T-helper 2 cell treated with Interferon-gamma antibody and Interleukin-4, amounts not matched to agents 5 μg/mL and 100 μg/mL, for 36 hours (primary cell): Measurements from ENCODE around the gene SEMA6B.
"Not testable (repeated sequence)": the region's sequence is repeated elsewhere in the genome, so short reads cannot be mapped to it uniquely, and the experiment has no call there.

Experiments used
- DNase-seq: peaks from one replicate; pipeline ENCODE4 v3.0.0; 2021; ENCODE audit warnings: low spot score
- H3K27ac Mint-ChIP-seq: one replicate; pipeline ENCODE4 v1.8.0; 2021; ENCODE audit warnings: mild to moderate bottlenecking, mixed read lengths
- H3K27me3 Mint-ChIP-seq: one replicate; pipeline ENCODE4 v1.8.0; 2021; ENCODE audit warnings: low read depth, mixed read lengths
- H3K36me3 Mint-ChIP-seq: one replicate; pipeline ENCODE4 v1.8.0; 2021; ENCODE audit warnings: low read depth, mixed read lengths
- H3K4me1 Mint-ChIP-seq: one replicate; pipeline ENCODE4 v1.8.0; 2021; ENCODE audit warnings: low read depth, mixed read lengths
- H3K4me3 Mint-ChIP-seq: one replicate; pipeline ENCODE4 v1.8.0; 2022; ENCODE audit warnings: mild to moderate bottlenecking, moderate library complexity, mixed read lengths
- H3K9me3 Mint-ChIP-seq: one replicate; pipeline ENCODE4 v1.8.0; 2021; ENCODE audit warnings: mixed read lengths

The SEMA6B gene

DNA sequence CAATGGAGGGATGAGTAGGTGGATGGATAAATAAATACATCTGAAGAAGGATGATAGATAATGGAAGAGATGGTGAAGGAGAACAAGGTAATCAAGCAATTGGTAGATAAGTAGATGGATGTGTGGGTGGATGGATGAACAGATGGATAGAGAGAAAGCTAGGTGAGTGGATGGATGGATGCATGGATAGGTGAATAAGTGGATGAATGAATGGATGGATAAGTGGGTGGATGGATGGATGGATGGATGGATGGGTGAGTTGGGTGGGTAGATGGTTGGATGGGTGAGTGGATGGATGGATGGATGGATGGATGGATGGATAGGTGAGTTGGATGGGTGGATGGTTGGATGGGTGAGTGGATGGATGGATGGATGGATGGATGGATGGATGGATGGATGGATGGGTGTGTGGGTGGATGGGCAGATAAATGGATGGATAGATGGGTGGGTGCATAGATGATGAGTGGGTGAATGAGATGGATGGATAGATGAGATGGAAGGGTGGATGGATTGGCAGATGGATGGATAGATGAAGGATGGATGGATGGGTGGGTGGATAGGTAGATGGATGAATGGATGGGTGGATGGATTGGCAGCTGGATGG, 6.3 kb downstream of the SEMA6B start:
- H3K27ac Mint-ChIP-seq, result no peak overlapping the region
- no peak for DNase-seq
- no peaks in the 10 kb centered on the region for H3K9me3 Mint-ChIP-seq
- H3K27me3 Mint-ChIP-seq, result no peaks in the 10 kb centered on the region
- no peak overlapping the region for H3K4me3 Mint-ChIP-seq
- no peaks in the 10 kb centered on the region for H3K36me3 Mint-ChIP-seq
- H3K4me1 Mint-ChIP-seq, result no peaks in the 10 kb centered on the region

GRCh38 chr19:4552525-4552819, 7.0 kb downstream of the SEMA6B start:
- no peak overlapping the region for H3K27ac Mint-ChIP-seq
- H3K27me3 Mint-ChIP-seq, result no peaks in the 10 kb centered on the region
- DNase-seq, result no peak
- no peaks in the 10 kb centered on the region for H3K4me1 Mint-ChIP-seq
- H3K9me3 Mint-ChIP-seq, result no peaks in the 10 kb centered on the region
- no peak overlapping the region for H3K4me3 Mint-ChIP-seq
- no peaks in the 10 kb centered on the region for H3K36me3 Mint-ChIP-seq

GRCh38 chr19:4550479-4551050, 8.9 kb downstream of the SEMA6B start:
- Mint-ChIP-seq H3K4me1 (no peaks in the 10 kb centered on the region), H3K36me3 (no peaks in the 10 kb centered on the region), H3K27ac (no peak overlapping the region), H3K9me3 (no peaks in the 10 kb centered on the region), H3K4me3 (no peak overlapping the region), H3K27me3 (no peaks in the 10 kb centered on the region)
- no peak for DNase-seq

DNA sequence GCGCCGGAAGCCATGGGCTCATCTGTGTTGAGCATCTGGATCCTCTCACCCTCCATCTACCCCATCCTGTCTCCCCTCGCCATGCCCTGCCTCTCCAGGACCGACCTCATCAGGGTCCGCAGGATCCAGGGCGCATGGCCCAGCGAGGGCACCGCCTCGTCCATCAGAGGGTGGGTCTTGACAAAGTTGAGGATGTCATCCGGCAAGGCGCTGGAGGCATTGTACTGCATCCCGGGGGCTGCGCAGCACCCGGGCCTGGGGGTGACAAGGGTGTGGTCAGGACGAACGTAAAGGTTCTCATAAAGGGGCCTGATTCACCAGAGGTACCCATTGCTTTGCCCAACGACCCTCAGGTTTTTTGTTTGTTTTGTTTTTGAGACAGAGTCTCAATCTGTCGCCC, 9.5 kb downstream of the SEMA6B start:
- Mint-ChIP-seq H3K4me3 (no peak overlapping the region), H3K27me3 (no peaks in the 10 kb centered on the region), H3K36me3 (no peaks in the 10 kb centered on the region), H3K9me3 (no peaks in the 10 kb centered on the region), H3K27ac (no peak overlapping the region), H3K4me1 (no peaks in the 10 kb centered on the region)
- no peak for DNase-seq

- Mint-ChIP-seq H3K9me3 (no peaks in the 10 kb centered on the region), H3K4me3 (no peak overlapping the region)
Measured at GRCh38 chr19:4548238-4548584, 11.3 kb downstream of the SEMA6B start.

GRCh38 chr19:4547303-4548237, 11.9 kb downstream of the SEMA6B start:
- Mint-ChIP-seq H3K27me3 (no peaks in the 10 kb centered on the region), H3K4me3 (no peak overlapping the region)
- no peak for DNase-seq

More at GRCh38 chr19:4548238-4548584, 11.3 kb downstream of the SEMA6B start:
- H3K4me1 Mint-ChIP-seq, result no peaks in the 10 kb centered on the region
- H3K36me3 Mint-ChIP-seq, result no peaks in the 10 kb centered on the region
- no peaks in the 10 kb centered on the region for H3K27me3 Mint-ChIP-seq
- no peak overlapping the region for H3K27ac Mint-ChIP-seq
- no peak for DNase-seq

GRCh38 chr19:4543842-4544647, 15.4 kb downstream of the SEMA6B start:
- Mint-ChIP-seq H3K27ac (no peak overlapping the region), H3K4me1 (peaks cover 2% of the 10 kb centered on the region), H3K36me3 (no peaks in the 10 kb centered on the region), H3K9me3 (peaks cover 4% of the 10 kb centered on the region), H3K4me3 (no peak overlapping the region), H3K27me3 (no peaks in the 10 kb centered on the region)
- DNase-seq, result no peak

More at GRCh38 chr19:4547303-4548237, 11.9 kb downstream of the SEMA6B start:
- Mint-ChIP-seq H3K27ac (no peak overlapping the region), H3K4me1 (no peaks in the 10 kb centered on the region), H3K36me3 (no peaks in the 10 kb centered on the region), H3K9me3 (no peaks in the 10 kb centered on the region)

DNA sequence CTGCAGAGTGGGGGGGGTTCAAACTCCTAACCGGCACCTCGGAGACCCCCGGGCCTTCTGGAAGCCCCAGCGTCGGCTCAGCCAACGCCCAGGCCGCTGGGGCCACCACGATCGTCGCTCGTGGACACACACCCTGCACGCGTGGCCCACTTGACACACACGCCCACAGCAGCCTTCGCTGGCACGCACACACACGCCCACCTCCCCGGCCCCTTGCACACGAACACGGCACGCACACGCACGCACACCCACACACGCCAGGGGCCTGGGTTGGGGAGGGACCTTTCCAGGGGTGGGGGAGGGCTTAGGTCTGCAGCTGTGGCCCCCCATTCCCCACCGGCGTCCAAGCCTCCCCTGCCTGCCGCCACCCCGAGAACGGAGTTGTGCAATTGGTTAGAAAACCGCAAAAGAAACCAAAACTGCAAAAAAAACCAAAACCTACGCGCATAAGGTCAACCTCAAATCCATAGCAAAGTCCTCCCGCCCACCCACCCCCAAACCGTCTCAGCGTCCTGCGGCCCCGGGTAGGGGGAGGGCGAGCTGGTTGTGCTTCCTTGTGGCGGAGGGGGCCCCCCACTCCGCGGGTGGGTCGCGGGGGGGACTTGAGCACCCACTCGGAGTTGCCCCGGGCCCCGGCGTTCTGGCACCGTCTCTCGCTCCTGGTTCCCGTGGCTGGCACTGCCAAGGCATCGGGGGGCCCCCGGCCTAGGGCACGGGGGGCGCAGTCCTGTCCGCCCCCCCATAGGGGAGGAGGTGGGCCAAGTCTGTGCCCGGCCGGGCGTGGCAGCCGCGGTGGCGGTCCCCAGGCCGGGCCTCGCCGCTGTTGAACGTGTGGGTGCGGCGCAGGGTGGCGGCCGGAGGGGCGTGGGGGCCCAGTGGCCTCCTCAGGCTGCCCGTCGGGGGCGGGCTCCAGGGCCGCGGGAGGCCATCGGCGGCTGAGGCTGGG, 16.3 kb downstream of the SEMA6B start:
- no peak overlapping the region for H3K4me3 Mint-ChIP-seq
- H3K27me3 Mint-ChIP-seq, result no peaks in the 10 kb centered on the region
- H3K36me3 Mint-ChIP-seq, result no peaks in the 10 kb centered on the region
- no peak for DNase-seq
- peaks cover 4% of the 10 kb centered on the region for H3K9me3 Mint-ChIP-seq
- no peak overlapping the region for H3K27ac Mint-ChIP-seq
- H3K4me1 Mint-ChIP-seq, result peaks cover 2% of the 10 kb centered on the region

DNA sequence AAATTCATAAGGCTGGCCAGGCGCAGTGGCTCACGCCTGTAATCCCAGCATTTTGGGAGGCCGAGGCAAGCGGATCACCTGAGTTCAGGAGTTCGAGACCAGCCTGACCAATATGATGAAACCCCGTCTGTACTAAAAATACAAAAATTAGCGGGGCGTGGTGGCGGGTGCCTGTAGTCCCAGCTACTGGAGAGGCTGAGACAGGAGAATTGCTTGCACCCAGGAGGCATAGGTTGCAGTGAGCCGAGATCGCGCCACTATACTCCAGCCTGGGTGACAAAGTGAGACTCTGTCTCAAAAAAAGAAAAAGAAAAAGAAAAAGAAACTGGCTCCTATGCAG, 17.7 kb downstream of the SEMA6B start:
- H3K27me3 Mint-ChIP-seq, H3K9me3 Mint-ChIP-seq, DNase-seq, H3K36me3 Mint-ChIP-seq, H3K4me1 Mint-ChIP-seq, H3K27ac Mint-ChIP-seq, H3K4me3 Mint-ChIP-seq: not testable (repeated sequence)

DNA sequence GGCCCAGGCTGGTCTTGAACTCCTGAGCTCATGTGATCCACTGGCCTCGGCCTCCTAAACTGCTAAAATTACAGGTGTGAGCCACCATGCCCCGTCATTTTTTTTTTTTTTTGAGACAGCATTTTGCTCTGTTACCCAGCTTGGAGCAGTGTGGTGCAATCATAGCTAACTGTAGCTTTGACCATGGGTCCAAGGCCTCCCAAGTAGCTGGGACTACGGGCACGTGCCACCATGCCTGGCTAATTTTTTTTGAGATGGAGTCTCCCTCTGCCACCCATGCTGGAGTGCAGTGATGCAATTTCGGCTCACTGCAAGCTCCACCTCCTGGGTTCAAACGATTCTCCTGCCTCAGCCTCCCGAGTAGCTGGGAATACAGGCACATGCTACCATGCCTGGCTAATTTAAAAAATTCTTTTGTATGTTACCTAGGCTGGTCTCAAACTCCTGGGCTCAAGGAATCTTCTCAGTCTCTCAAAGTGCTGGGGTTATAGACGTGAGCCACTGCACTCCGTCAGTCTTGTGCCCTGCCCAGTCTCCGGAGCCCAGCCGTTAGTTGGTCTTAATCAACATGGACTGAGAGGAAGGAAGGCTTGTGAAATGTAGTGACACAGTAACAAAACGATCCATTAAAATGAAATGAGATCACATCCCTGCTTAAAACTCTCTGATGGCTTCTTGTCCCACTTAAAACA, 18.2 kb downstream of the SEMA6B start:
- peaks cover 2% of the 10 kb centered on the region for H3K4me1 Mint-ChIP-seq
- no peak overlapping the region for H3K4me3 Mint-ChIP-seq
- DNase-seq, result no peak
- no peaks in the 10 kb centered on the region for H3K27me3 Mint-ChIP-seq
- peaks cover 4% of the 10 kb centered on the region for H3K9me3 Mint-ChIP-seq
- H3K27ac Mint-ChIP-seq, result no peak overlapping the region
- no peaks in the 10 kb centered on the region for H3K36me3 Mint-ChIP-seq

GRCh38 chr19:4539693-4540581, 19.5 kb downstream of the SEMA6B start, which contains the start of gene LRG1:
Gene LRG1, minus strand, starts transcription at chr19:4540036. Its CDS starts 23 bp downstream, at chr19:4540013.
- Mint-ChIP-seq H3K4me1 (peaks cover 3% of the 10 kb centered on the region), H3K27ac (no peak within 1 kb of the TSS), H3K9me3 (peaks cover 4% of the 10 kb centered on the region), H3K36me3 (no peaks in the 10 kb centered on the region), H3K27me3 (peaks cover 4% of the 10 kb centered on the region), H3K4me3 (peak within 1 kb of the TSS; percentile 27)
- no peak for DNase-seq

DNA sequence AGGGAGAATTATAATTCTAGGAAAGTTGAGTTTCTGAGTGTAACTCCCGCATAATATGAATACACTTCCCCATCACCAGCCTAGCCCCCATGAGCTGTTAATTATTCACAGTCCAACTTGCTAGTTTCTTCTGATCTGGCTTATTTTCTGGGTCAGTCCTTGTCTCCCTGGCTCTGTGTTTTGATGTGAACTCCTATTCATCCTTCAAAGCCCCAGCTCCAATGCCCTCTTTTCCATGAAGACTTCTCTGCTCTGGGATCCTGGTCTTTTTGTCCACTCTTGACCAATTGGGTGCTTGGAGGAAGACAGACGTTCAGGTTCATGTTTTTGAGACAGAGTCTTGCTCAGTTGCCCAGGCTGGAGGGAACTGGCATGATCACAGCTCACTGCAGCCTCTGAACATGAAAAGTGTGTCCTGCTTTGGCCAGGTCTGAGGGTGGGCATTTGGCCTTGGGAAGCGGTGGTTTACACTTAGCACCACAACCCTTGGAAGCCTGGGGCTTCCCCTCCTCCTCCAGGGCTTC, 20.3 kb downstream of the SEMA6B start:
- Mint-ChIP-seq H3K4me3 (no peak overlapping the region), H3K27me3 (peaks cover 4% of the 10 kb centered on the region), H3K27ac (no peak overlapping the region), H3K4me1 (peaks cover 3% of the 10 kb centered on the region), H3K36me3 (no peaks in the 10 kb centered on the region), H3K9me3 (peaks cover 4% of the 10 kb centered on the region)
- DNase-seq, result no peak
